Activated CD4-positive, alpha-beta memory T cell treated with anti-CD3 and anti-CD28 coated beads for 36 hours (primary cell): ENCODE data around the gene STAT5A. TPM values are rescaled to one million over a fixed set of nuclear protein-coding genes. Genes with fewer than 3 reads are reported as not detected.

ENCODE experiments used
- CTCF ChIA-PET: fragments of 350-600 bp; sonication (Branson Sonifier 250); formaldehyde crosslinking; loops from one replicate; lab custom pipeline; 2021; ENCODE audit warnings: antibody characterized with exemption, inconsistent platforms; lab: Charles Lee
- POLR2A ChIA-PET: fragments of 350-600 bp; sonication (Branson Sonifier 250); formaldehyde crosslinking; loops from one replicate; lab custom pipeline; 2021; ENCODE audit warnings: antibody characterized with exemption; lab: Charles Lee
- DNase-seq: peaks from one replicate; pipeline ENCODE4 v3.0.0-alpha.2; 2020
- H3K27ac Mint-ChIP-seq: one replicate; pipeline ENCODE4 v1.8.0; 2021; ENCODE audit warnings: mixed read lengths
- H3K27me3 Mint-ChIP-seq: one replicate; pipeline ENCODE4 v1.8.0; 2021; ENCODE audit warnings: mixed read lengths
- H3K36me3 Mint-ChIP-seq: one replicate; pipeline ENCODE4 v1.8.0; 2021; ENCODE audit warnings: mixed read lengths
- H3K4me1 Mint-ChIP-seq: one replicate; pipeline ENCODE4 v1.8.0; 2021; ENCODE audit warnings: low read depth, mixed read lengths
- H3K4me3 Mint-ChIP-seq: one replicate; pipeline ENCODE4 v1.8.0; 2021; ENCODE audit warnings: mild to moderate bottlenecking, mixed read lengths
- H3K9me3 Mint-ChIP-seq: one replicate; pipeline ENCODE4 v1.8.0; 2021; ENCODE audit warnings: mixed read lengths
- intact Hi-C: fragments of 100-400 bp; cut with micrococcal nuclease; formaldehyde crosslinking; loops from one replicate; pipeline ENCODE4 v1.15.1; 2023
- total RNA-seq, 2 experiments: library from RNA; stranded (reverse); gene quantifications; one replicate each; pipeline ENCODE4 v1.2.3, GENCODE V29; 2021

The STAT5A gene
- total RNA-seq, 2 experiments from 2014 or later: 211 to 215 TPM

- Mint-ChIP-seq H3K36me3 (peaks cover 82% of the 10 kb centered on the region), H3K4me1 (peaks cover 58% of the 10 kb centered on the region), H3K27me3 (no peaks in the 10 kb centered on the region), H3K4me3 (no peak overlapping the region), H3K9me3 (no peaks in the 10 kb centered on the region), H3K27ac (no peak overlapping the region)
- ChIA-PET POLR2A (no interaction called here), CTCF (interaction anchor here (12.4 kb wide), 1 partner anchor 98 kb away, joined by 234 read pairs; no protein-coding TSS in a partner anchor)
- intact Hi-C loops: no loop called here
- no peak for DNase-seq
Measured at GRCh38 chr17:42307362-42307927, 19.1 kb downstream of the STAT5A start.

GRCh38 chr17:42308446-42308845, 20.1 kb downstream of the STAT5A start:
- H3K27ac Mint-ChIP-seq: peak overlapping the region; percentile 74
- no peak overlapping the region for H3K4me3 Mint-ChIP-seq
- no peak for DNase-seq
- H3K4me1 Mint-ChIP-seq: peaks cover 67% of the 10 kb centered on the region
- intact Hi-C loops: no loop called here
- peaks cover 80% of the 10 kb centered on the region for H3K36me3 Mint-ChIP-seq
- ChIA-PET POLR2A (no interaction called here), CTCF (interaction anchor here (1.1 to 12.4 kb wide), 3 partner anchors 14 to 97 kb away, joined by 4 to 234 read pairs (median 65); no protein-coding TSS in a partner anchor)
- no peaks in the 10 kb centered on the region for H3K27me3 Mint-ChIP-seq
- H3K9me3 Mint-ChIP-seq: no peaks in the 10 kb centered on the region

- Mint-ChIP-seq H3K27ac (peak overlapping the region; percentile 74), H3K4me3 (no peak overlapping the region), H3K27me3 (no peaks in the 10 kb centered on the region), H3K36me3 (peaks cover 80% of the 10 kb centered on the region), H3K4me1 (peaks cover 70% of the 10 kb centered on the region), H3K9me3 (no peaks in the 10 kb centered on the region)
- CTCF ChIA-PET: interaction anchor here (0.6 to 12.4 kb wide), 5 partner anchors 13 to 96 kb away, joined by 4 to 234 read pairs (median 54); no protein-coding TSS in a partner anchor
- intact Hi-C loops: no loop called here
- POLR2A ChIA-PET: interaction anchor here (0.9 to 3.7 kb wide), 3 partner anchors 60 to 128 kb away, joined by 3 to 19 read pairs (median 4); partner anchors contain the start of gene KCNH4
- DNase-seq: no peak
Measured at GRCh38 chr17:42309142-42309541, 20.8 kb downstream of the STAT5A start.

GRCh38 chr17:42309986-42310786, 21.9 kb downstream of the STAT5A start:
- DNase-seq: no peak
- Mint-ChIP-seq H3K36me3 (peaks cover 75% of the 10 kb centered on the region), H3K9me3 (no peaks in the 10 kb centered on the region), H3K4me1 (peaks cover 76% of the 10 kb centered on the region), H3K27me3 (no peaks in the 10 kb centered on the region), H3K27ac (peak overlapping the region; percentile 74), H3K4me3 (no peak overlapping the region)
- ChIA-PET POLR2A (interaction anchor here (0.7 to 3.7 kb wide), 6 partner anchors 27 to 129 kb away, joined by 3 to 19 read pairs (median 4); partner anchors contain the start of genes CAVIN1 and KCNH4), CTCF (interaction anchor here (0.5 to 12.4 kb wide), 11 partner anchors 9 to 217 kb away, joined by 3 to 234 read pairs (median 4); partner anchors contain the start of genes CAVIN1 and STAT5A)
- intact Hi-C loops: loop anchor here (5.0 kb wide), 1 partner anchor 207 kb away; no protein-coding TSS in a partner anchor

GRCh38 chr17:42310787-42311215, 22.5 kb downstream of the STAT5A start:
- ChIA-PET CTCF (interaction anchor here (0.9 to 12.4 kb wide), 7 partner anchors 12 to 217 kb away, joined by 4 to 234 read pairs (median 17); partner anchors contain the start of genes CAVIN1, STAT3 and STAT5A), POLR2A (interaction anchor here (1.4 to 3.7 kb wide), 3 partner anchors 89 to 95 kb away, joined by 5 to 19 read pairs (median 11); no protein-coding TSS in a partner anchor)
- Mint-ChIP-seq H3K9me3 (no peaks in the 10 kb centered on the region), H3K27ac (peak overlapping the region; percentile 74), H3K36me3 (peaks cover 81% of the 10 kb centered on the region), H3K4me3 (peak overlapping the region; percentile 30), H3K27me3 (no peaks in the 10 kb centered on the region), H3K4me1 (peaks cover 81% of the 10 kb centered on the region)
- DNase-seq: peak; percentile 48
- intact Hi-C loops: loop anchor here (5.0 kb wide), 1 partner anchor 206 kb away; no protein-coding TSS in a partner anchor

- Mint-ChIP-seq H3K9me3 (no peaks in the 10 kb centered on the region), H3K27me3 (no peaks in the 10 kb centered on the region), H3K36me3 (peaks cover 76% of the 10 kb centered on the region), H3K4me3 (peak overlapping the region; percentile 30), H3K4me1 (peaks cover 79% of the 10 kb centered on the region), H3K27ac (peak overlapping the region; percentile 74)
- POLR2A ChIA-PET: interaction anchor here (0.9 to 3.7 kb wide), 10 partner anchors 10 to 109 kb away, joined by 4 to 19 read pairs (median 5); partner anchors contain the start of gene STAT3
- CTCF ChIA-PET: interaction anchor here (0.6 to 12.4 kb wide), 20 partner anchors 11 to 216 kb away, joined by 3 to 234 read pairs (median 4); partner anchors contain the start of genes CAVIN1, STAT3 and STAT5A
- peak; percentile 37 for DNase-seq
- intact Hi-C loops: loop anchor here (1.0 to 5.0 kb wide), 4 partner anchors 25 to 206 kb away; no protein-coding TSS in a partner anchor
Measured at GRCh38 chr17:42311240-42312034, 23.1 kb downstream of the STAT5A start.

- ChIA-PET CTCF (interaction anchor here (0.6 to 12.4 kb wide), 24 partner anchors 10 to 372 kb away, joined by 3 to 234 read pairs (median 4); partner anchors contain the start of genes CAVIN1, NAGLU, NKIRAS2 and STAT3), POLR2A (interaction anchor here (0.9 to 3.7 kb wide), 10 partner anchors 10 to 108 kb away, joined by 4 to 19 read pairs (median 5); partner anchors contain the start of gene STAT3)
- Mint-ChIP-seq H3K4me1 (peaks cover 80% of the 10 kb centered on the region), H3K27me3 (no peaks in the 10 kb centered on the region), H3K36me3 (peaks cover 79% of the 10 kb centered on the region), H3K27ac (peak overlapping the region; percentile 74), H3K4me3 (peak overlapping the region; percentile 17), H3K9me3 (no peaks in the 10 kb centered on the region)
- intact Hi-C loops: loop anchor here (1.0 to 5.0 kb wide), 4 partner anchors 25 to 205 kb away; no protein-coding TSS in a partner anchor
- DNase-seq: no peak
Measured at GRCh38 chr17:42312035-42312284, 23.7 kb downstream of the STAT5A start.

- DNase-seq: peak; percentile 92
- peaks cover 76% of the 10 kb centered on the region for H3K4me1 Mint-ChIP-seq
- ChIA-PET CTCF (interaction anchor here (0.6 to 12.4 kb wide), 26 partner anchors 10 to 372 kb away, joined by 3 to 234 read pairs (median 4); partner anchors contain the start of genes CAVIN1, NAGLU, NKIRAS2 and STAT3), POLR2A (interaction anchor here (0.9 to 3.7 kb wide), 13 partner anchors 9 to 219 kb away, joined by 3 to 19 read pairs (median 5); partner anchors contain the start of gene STAT3)
- H3K36me3 Mint-ChIP-seq: peaks cover 77% of the 10 kb centered on the region
- peak overlapping the region; percentile 42 for H3K4me3 Mint-ChIP-seq
- peak overlapping the region; percentile 74 for H3K27ac Mint-ChIP-seq
- intact Hi-C loops: loop anchor here (1.0 to 5.0 kb wide), 4 partner anchors 26 to 205 kb away; no protein-coding TSS in a partner anchor
- H3K27me3 Mint-ChIP-seq: no peaks in the 10 kb centered on the region
- H3K9me3 Mint-ChIP-seq: no peaks in the 10 kb centered on the region
Measured at GRCh38 chr17:42312285-42313130, 24.2 kb downstream of the STAT5A start.

GRCh38 chr17:42313389-42313772, 25.1 kb downstream of the STAT5A start:
- ChIA-PET POLR2A (interaction anchor here (0.6 to 3.7 kb wide), 5 partner anchors 9 to 120 kb away, joined by 3 to 14 read pairs (median 4); partner anchors contain the start of gene GHDC), CTCF (interaction anchor here (1.1 to 12.4 kb wide), 13 partner anchors 9 to 293 kb away, joined by 3 to 234 read pairs (median 4); partner anchors contain the start of genes NKIRAS2, STAT3 and STAT5A)
- Mint-ChIP-seq H3K4me3 (no peak overlapping the region), H3K27ac (peak overlapping the region; percentile 55), H3K9me3 (no peaks in the 10 kb centered on the region), H3K27me3 (no peaks in the 10 kb centered on the region), H3K4me1 (peaks cover 76% of the 10 kb centered on the region), H3K36me3 (peaks cover 71% of the 10 kb centered on the region)
- DNase-seq: no peak
- intact Hi-C loops: loop anchor here (2.0 to 5.0 kb wide), 3 partner anchors 27 to 204 kb away; no protein-coding TSS in a partner anchor
